HFFc6 (cell line): Measurements from ENCODE around the gene KAT8. TPM values are rescaled to one million over a fixed set of nuclear protein-coding genes. Genes with fewer than 3 reads are reported as not detected.
A peak's percentile ranks its signal among the peaks of the same experiment; 100 is the strongest.
"Not testable (repeated sequence)": the region's sequence is repeated elsewhere in the genome, so short reads cannot be mapped to it uniquely, and the experiment has no call there.

Experiments
- DNase-seq: peaks from one replicate; pipeline ENCODE4 v3.0.0-alpha.2; 2018
- H3K27ac Mint-ChIP-seq: 2 replicates; pipeline ENCODE4 v1.8.0; 2020; ENCODE audit warnings: mild to moderate bottlenecking, mixed read lengths
- H3K27me3 Mint-ChIP-seq: 2 replicates; pipeline ENCODE4 v1.8.0; 2021; ENCODE audit warnings: mild to moderate bottlenecking, moderate library complexity, mixed read lengths; ENCODE audit not compliant: insufficient read depth
- H3K36me3 Mint-ChIP-seq: 2 replicates; pipeline ENCODE4 v1.8.0; 2021; ENCODE audit warnings: low read depth, mixed read lengths
- H3K4me1 Mint-ChIP-seq: 2 replicates; pipeline ENCODE4 v1.8.0; 2020; ENCODE audit warnings: low read depth, mixed read lengths
- H3K4me3 Mint-ChIP-seq: 2 replicates; pipeline ENCODE4 v1.8.0; 2020; ENCODE audit warnings: mild to moderate bottlenecking, moderate library complexity, mixed read lengths
- H3K9me3 Mint-ChIP-seq: 2 replicates; pipeline ENCODE4 v1.8.0; 2020; ENCODE audit warnings: mild to moderate bottlenecking, mixed read lengths
- total RNA-seq, 6 experiments: library from RNA; stranded (reverse); fragmentation: NEBNext Ultra II Directional; extraction: Animal tissue kit (Norgen Biotek cat#: 25700); gene quantifications; 2 replicates in 1 of 6; 3 replicates in 5 of 6; pipeline ENCODE4 v1.2.3, GENCODE V29; 2021
- TF ChIP-seq, protein P1 (sequence below): fragments of 200-600 bp; sonication (generic); IDR thresholded peaks from 2 replicates; pipeline ENCODE4 v1.5.0; 2021; ENCODE audit warnings: antibody characterized with exemption, mild to moderate bottlenecking

KAT8 gene
- total RNA-seq, 6 experiments from 2014 or later, result 28.1 to 31.8 (median 29.6) TPM

DNA sequence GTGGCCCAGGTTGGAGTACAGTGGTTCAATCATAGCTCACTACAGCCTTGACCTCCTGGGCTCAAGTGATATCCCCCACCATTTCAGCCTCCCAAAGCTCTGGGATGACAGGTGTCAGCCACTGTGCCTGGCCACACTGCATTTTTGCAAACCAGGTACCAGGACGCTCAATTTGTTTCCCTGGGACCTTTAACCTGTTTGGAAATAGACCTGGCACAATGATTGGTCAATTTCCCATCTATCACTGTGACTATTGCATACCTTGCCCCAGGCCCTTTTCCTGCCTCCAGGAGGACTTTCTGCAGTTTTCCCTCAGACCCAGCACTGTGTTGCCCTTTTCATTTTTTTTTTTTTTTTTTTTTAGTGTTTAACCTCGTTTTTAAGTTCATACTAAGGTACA is 51.4 kb downstream of the KAT8 start:
- Mint-ChIP-seq H3K27ac (no peak overlapping the region), H3K27me3 (peaks cover 3% of the 10 kb centered on the region), H3K4me1 (no peaks in the 10 kb centered on the region), H3K36me3 (no peaks in the 10 kb centered on the region), H3K9me3 (no peaks in the 10 kb centered on the region), H3K4me3 (no peak overlapping the region)
- no peak for DNase-seq
- TF ChIP-seq, protein P1, sequence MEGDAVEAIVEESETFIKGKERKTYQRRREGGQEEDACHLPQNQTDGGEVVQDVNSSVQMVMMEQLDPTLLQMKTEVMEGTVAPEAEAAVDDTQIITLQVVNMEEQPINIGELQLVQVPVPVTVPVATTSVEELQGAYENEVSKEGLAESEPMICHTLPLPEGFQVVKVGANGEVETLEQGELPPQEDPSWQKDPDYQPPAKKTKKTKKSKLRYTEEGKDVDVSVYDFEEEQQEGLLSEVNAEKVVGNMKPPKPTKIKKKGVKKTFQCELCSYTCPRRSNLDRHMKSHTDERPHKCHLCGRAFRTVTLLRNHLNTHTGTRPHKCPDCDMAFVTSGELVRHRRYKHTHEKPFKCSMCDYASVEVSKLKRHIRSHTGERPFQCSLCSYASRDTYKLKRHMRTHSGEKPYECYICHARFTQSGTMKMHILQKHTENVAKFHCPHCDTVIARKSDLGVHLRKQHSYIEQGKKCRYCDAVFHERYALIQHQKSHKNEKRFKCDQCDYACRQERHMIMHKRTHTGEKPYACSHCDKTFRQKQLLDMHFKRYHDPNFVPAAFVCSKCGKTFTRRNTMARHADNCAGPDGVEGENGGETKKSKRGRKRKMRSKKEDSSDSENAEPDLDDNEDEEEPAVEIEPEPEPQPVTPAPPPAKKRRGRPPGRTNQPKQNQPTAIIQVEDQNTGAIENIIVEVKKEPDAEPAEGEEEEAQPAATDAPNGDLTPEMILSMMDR, result no peak

DNA sequence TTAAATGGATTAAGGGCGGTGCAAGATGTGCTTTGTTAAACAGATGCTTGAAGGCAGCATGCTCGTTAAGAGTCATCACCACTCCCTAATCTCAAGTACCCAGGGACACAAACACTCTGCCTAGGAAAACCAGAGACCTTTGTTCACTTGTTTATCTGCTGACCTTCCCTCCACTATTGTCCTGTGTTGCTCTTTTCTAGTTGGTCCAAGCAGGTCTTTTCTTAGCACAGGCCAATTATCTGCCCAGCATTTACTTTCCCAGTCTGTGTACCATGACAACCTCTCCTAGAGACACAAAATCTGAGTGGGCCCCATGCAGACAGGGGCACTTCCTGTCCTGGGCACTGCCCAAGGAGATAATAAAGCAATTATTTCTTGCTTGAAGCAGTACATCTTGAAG is 52.6 kb downstream of the KAT8 start:
- not testable (repeated sequence) for H3K4me1 Mint-ChIP-seq, H3K36me3 Mint-ChIP-seq, H3K4me3 Mint-ChIP-seq, H3K27ac Mint-ChIP-seq, DNase-seq, H3K27me3 Mint-ChIP-seq, H3K9me3 Mint-ChIP-seq

DNA sequence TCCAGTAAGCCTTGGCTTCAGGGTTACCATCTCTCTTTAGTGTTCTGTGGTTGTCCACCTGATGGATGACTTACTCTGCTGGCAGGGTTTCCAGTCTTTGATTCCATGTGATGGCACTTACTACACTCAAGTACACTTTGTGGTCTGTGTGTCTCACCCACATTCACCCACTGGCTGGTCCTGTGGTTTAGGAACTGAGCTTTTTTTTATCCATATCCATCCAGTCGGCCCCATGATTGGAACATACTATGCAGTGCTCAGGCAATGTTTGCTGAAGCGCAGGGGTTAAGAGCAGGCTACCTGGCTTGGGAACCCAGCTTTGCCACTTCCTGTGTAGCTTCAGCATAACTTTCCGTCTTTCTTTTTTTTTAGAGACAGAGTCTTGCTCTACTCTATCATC is 59.7 kb downstream of the KAT8 start:
- TF ChIP-seq, protein P1, result no peak
- Mint-ChIP-seq H3K27me3 (peaks cover 19% of the 10 kb centered on the region), H3K4me3 (no peak overlapping the region), H3K4me1 (peaks cover 15% of the 10 kb centered on the region), H3K36me3 (peaks cover 14% of the 10 kb centered on the region), H3K27ac (no peak overlapping the region), H3K9me3 (no peaks in the 10 kb centered on the region)
- peak; percentile 55 for DNase-seq

DNA sequence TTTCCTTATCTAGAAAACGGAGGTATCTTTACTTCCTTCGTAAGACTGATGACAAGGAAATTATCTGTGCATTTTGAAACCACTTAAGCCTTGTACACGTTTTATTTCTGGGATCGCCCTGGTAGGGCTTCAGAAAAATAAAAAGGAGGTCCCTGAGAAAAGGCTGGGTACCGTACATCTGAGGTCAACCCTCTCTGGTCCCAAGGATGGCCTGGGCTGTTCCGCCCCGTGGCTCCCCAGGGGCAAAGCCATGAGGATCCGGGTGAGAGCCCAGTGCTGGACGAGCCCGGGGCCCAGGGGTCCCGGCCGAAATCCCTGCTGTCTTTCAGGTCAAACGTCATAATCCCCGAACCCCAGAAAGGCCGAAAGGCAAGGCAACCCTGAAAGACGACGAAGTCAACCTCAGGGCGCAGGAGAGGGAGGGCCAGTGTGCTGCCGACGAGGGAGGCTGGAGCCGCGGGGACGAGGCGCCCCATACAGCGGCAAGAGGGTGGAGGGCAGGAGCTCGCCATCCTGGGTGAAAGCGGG is 61.8 kb downstream of the KAT8 start:
- peaks cover 21% of the 10 kb centered on the region for H3K27me3 Mint-ChIP-seq
- H3K4me1 Mint-ChIP-seq, result peaks cover 36% of the 10 kb centered on the region
- TF ChIP-seq, protein P1, result no peak
- peak overlapping the region; percentile 98 for H3K4me3 Mint-ChIP-seq
- H3K27ac Mint-ChIP-seq, result peak overlapping the region; percentile 99
- no peaks in the 10 kb centered on the region for H3K9me3 Mint-ChIP-seq
- no peak for DNase-seq
- H3K36me3 Mint-ChIP-seq, result peaks cover 35% of the 10 kb centered on the region

DNA sequence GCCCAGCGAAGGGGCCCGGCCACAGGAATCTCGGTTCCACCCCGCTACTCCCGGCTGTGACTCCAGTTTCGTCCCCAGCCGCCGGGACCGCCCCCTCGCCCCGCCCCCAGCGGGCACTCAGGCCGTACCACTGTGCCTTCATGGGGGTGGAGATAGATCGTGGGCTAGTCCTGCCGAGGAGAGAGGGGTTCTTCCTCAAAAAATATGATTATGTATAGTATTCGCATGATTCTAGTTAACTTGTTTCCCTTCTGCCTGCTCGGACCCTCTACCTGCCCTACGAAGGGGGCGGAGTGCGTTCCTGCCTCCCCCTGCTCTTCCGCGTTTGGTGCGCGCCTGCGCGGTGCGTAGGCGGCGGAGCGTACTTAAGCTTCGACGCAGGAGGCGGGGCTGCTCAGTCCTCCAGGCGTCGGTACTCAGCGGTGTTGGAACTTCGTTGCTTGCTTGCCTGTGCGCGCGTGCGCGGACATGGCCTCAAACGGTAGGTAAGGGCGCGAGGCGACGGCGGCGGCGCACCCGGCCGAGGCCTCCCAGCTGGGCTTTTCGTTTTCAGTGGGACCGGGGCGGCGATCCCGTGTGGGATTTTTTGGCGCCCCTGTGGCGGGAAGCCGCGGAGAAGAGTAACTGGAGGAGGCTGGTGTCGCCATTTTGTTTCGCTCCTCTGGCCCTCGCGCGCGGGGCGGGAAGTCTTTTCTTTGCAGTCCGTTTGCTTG is 62.4 kb downstream of the KAT8 start, which contains the start of gene FUS:
Gene FUS (plus strand): TSS at position 393 of the 713 bp plus-strand sequence. CDS start 76 bp downstream, at position 469.
- Mint-ChIP-seq H3K9me3 (no peaks in the 10 kb centered on the region), H3K4me3 (peak within 1 kb of the TSS; percentile 98), H3K27me3 (peaks cover 24% of the 10 kb centered on the region), H3K27ac (peak within 1 kb of the TSS; percentile 99), H3K36me3 (peaks cover 39% of the 10 kb centered on the region), H3K4me1 (peaks cover 40% of the 10 kb centered on the region)
- TF ChIP-seq, protein P1, result no peak
- peak; percentile 78 for DNase-seq

Other genes with a start within 250 kb of the KAT8 start
- 10 to 100 TPM; 42.7 to 52.7 (median 48.4) TPM for gene BCL7C, start 223.6 kb upstream of the KAT8 start, total RNA-seq
- 10 to 100 TPM; 12.0 to 16.3 (median 14.0) TPM for gene CTF1, start 221.1 kb upstream of the KAT8 start, total RNA-seq
- gene FBXL19, start 194.1 kb upstream of the KAT8 start, total RNA-seq, result 10 to 100 TPM; 21.9 to 25.8 (median 23.4) TPM
- gene ORAI3, start 168.6 kb upstream of the KAT8 start, total RNA-seq, result 10 to 100 TPM; 15.2 to 26.2 (median 18.4) TPM
- 10 to 100 TPM; 13.4 to 15.8 (median 14.4) TPM for gene SETD1A, start 159.9 kb upstream of the KAT8 start, total RNA-seq
- 10 to 100 TPM; 15.1 to 24.6 (median 18.6) TPM for gene HSD3B7, start 132.5 kb upstream of the KAT8 start, total RNA-seq
- 1 to 10 TPM; 6.7 to 9.9 (median 7.1) TPM for gene STX1B, start 107.0 kb upstream of the KAT8 start, total RNA-seq
- gene STX4, start 84.1 kb upstream of the KAT8 start, total RNA-seq, result 10 to 100 TPM; 56.3 to 71.2 (median 64.2) TPM
- 10 to 100 TPM; 15.0 to 24.5 (median 17.5) TPM for gene ZNF668, start 43.4 kb upstream of the KAT8 start, total RNA-seq
- 10 to 100 TPM; 13.0 to 16.3 (median 14.7) TPM for gene ZNF646, start 43.2 kb upstream of the KAT8 start, total RNA-seq
- 1 to 10 TPM in 5 of 6 experiments, under 1 TPM in 1; 0.85 to 2.6 (median 1.4) TPM for gene PRSS53, start 28.7 kb upstream of the KAT8 start, total RNA-seq
- gene VKORC1, start 22.9 kb upstream of the KAT8 start, total RNA-seq, result 100 to 1,000 TPM; 123 to 184 (median 130) TPM
- 10 to 100 TPM; 56.8 to 64.8 (median 59.4) TPM for gene BCKDK, start 9.3 kb upstream of the KAT8 start, total RNA-seq
- gene PRSS8, start 18.1 kb downstream of the KAT8 start, total RNA-seq, result not detected
- gene PRSS36, start 32.4 kb downstream of the KAT8 start, total RNA-seq, result under 1 TPM in 4 of 6 experiments, not detected in 2; 0.38 to 0.60 (median 0.47) TPM
- 100 to 1,000 TPM; 275 to 504 (median 422) TPM for gene FUS, start 62.5 kb downstream of the KAT8 start, total RNA-seq
- gene PYCARD, start 85.1 kb downstream of the KAT8 start, total RNA-seq, result 10 to 100 TPM; 13.0 to 23.1 (median 22.5) TPM
- under 1 TPM in 1 of 6 experiments, not detected in 5; 0.05 TPM for gene TRIM72, start 96.5 kb downstream of the KAT8 start, total RNA-seq
- not detected for gene PYDC1, start 99.5 kb downstream of the KAT8 start, total RNA-seq
- not detected for gene ITGAM, start 142.3 kb downstream of the KAT8 start, total RNA-seq
- gene ITGAX, start 237.5 kb downstream of the KAT8 start, total RNA-seq, result not detected